GM19452 (cell line): ENCODE results near the gene EIF6.
A peak's percentile ranks its signal among the peaks of the same experiment; 100 is the strongest.

Source experiments
- ATAC-seq: cut with Tn5 transposase; IDR thresholded peaks from one replicate; pipeline ENCODE4 v1.9.1; 2021; ENCODE audit not compliant: unreplicated experiment

EIF6 gene

DNA sequence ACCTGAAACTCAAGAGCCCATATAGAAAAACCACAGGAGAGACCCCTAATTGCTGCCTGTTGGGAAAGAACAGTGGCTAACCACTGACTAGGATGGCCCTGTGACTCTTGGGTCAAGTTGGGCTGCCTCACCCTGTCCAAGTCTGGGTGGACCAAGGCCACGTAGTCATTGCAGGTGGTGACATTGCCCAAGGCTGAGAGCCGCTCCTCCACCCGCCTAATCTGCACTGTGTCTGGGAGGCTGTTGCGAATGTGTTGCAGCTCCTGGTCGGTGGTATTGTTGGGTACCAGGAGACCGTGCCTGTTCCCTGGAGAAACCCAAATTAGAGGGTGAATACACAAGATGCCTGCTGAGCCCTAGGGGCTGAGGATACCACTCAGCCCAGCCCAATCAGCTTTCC, 4.0 kb downstream of the EIF6 start:
- no peak for ATAC-seq

DNA sequence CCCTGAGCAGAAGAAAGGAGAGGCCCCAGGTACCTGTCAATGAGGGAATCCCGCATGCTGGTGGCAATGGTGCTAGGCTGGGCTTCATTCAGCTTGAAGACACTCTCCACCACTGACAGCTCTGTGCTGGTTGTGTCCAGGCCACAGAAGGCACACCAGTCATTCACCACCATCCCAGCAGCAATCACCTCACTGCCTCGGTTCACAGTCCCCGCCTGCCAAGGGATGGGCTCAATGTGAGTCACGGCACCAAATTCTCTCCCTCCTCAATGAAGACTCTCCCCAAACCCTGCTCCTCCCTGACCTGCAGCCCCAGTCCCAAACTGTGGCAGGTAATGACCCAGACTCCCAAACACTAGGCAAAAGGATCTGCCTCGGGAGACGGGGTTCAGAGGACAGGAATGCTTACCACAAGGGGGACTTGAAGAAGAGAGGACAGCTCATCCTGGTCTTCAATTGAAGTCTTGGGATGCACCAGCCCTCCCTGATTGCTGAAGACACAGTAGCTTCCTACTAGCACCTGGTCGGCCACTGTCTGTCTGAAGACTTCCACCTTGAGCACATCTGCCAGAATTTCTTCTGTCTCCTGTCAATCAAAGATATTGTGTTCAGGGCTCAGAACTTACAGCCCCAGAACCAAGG, 4.9 kb downstream of the EIF6 start:
- no peak for ATAC-seq

DNA sequence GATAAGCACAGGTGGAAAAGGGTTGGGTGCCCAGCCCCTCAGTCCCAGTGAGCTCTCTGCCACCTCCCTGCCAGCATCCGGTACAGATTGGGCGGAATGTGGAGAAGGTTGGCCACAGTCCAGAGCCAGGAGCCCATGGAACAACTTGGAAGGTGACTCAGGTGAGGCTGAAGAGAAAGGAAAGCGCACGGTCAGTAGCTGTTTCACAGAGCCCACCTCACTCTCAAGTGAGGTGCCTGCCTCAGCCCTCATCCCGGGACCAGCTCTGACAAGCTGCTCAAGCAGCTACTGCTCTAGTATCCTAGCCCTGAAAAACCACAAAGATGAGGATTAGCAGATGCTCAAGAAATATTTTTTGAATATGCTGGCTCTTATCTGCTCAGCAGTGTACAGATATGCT, 5.5 kb downstream of the EIF6 start:
- no peak for ATAC-seq

DNA sequence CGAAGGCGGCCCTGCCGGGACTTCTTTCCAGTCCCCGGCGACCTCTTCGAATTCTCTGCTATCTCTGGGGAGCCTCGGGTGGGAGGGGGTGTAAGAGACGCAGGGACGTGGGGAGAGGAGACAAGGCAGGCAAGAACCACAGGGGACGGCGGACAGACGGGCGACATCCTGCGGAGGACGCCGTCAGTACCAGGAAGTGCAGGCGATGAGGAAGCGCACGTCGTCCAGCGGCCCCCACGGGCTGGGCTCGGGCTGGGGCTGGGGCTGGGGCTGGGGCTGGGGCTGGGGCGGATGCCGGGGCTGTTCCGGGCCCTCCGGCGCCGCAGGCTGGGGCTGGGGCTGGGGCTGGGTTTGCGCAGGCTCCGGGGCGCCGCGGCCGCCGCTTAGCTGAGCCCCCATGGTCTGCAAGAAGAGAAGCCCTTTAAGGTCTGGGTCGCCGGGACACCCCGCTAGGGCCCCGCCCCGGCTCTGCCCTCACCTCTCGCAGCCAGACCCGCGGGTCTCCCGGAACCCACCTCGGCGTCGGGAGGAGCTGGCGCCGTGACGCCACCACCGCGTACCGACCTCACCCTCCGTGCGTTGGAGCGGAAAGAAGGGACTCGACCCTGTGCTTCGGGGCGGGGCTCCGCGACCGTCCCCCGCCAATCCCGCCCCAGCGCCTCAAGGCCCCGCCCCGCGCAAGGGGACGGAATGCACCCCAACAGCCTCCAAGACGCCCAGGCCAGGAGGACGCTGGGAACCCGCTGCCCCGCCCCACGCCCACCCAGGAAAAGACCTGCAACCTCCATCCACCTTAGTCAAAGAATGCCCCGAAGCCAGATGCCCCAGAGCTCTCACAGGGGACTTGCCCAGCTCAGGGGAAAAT, 6.8 kb downstream of the EIF6 start, which contains the start of gene MMP24OS:
MMP24OS (minus strand) TSS at position 592 of the 865 bp plus-strand sequence; CDS start at position 399, 193 bp downstream.
- peak; percentile 78 for ATAC-seq

GRCh38 chr20:35277127-35277526, 7.4 kb downstream of the EIF6 start:
- no peak for ATAC-seq

DNA sequence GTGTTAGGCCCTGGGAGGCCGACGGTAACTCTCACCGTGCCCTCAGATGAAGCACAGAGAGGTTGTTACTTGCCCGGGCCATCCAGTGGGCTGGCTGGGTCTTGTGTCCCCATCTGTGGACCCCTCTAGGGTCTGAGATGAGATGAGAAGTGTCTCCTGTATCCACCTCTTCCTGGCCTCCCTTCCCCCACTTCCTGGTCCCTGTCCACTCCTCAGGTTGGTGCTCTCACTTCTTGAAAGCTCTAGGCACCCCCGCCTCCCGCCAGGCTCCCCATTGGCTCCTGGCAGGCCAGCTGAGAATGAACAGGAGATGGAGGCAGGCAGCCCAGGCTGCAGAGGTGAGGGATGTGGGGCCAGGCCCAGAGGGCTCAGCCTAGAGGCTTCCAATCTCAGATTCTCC, 8.2 kb downstream of the EIF6 start:
- ATAC-seq: no peak

- ATAC-seq: no peak
Observed at GRCh38 chr20:35275741-35276251, 8.8 kb downstream of the EIF6 start.

- ATAC-seq: no peak
Observed at GRCh38 chr20:35274172-35275092, 10.1 kb downstream of the EIF6 start.

DNA sequence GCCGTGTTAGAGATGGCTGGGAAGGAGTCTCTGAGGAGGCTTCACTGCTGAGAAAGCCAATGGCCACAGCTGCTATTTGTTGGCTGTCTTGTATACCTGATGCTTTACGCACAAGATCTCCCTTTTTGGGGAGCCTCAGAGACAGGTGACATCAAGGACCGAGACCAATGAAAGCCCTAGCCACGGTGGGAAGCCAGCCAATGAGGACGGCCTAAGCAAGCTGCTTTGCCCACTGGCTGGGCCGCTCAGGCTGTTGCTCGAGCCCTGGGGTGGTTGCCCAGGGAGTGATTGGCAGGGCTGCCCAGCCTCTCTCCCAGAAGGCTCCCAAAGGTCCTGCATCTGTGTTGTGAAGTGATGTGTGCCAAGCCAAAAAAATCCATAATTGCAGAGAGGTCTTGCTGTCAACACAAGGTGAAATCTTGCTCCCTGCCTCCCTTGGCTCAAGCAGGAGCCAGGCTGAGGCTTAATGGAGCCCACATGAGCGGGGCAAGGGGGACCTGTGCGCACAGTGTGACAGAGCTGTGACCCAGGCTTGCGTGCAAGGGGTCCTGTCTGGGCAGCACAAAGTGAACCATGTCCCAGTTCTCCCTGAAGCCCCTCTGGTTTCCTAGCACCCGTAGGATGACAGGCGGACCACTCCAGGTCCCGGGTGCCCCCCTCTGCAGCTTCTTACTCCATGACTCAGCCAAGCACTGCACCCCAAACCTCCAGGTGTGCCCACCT, 11.0 kb downstream of the EIF6 start:
- no peak for ATAC-seq

GRCh38 chr20:35271904-35272303, 12.7 kb downstream of the EIF6 start:
- ATAC-seq: no peak

DNA sequence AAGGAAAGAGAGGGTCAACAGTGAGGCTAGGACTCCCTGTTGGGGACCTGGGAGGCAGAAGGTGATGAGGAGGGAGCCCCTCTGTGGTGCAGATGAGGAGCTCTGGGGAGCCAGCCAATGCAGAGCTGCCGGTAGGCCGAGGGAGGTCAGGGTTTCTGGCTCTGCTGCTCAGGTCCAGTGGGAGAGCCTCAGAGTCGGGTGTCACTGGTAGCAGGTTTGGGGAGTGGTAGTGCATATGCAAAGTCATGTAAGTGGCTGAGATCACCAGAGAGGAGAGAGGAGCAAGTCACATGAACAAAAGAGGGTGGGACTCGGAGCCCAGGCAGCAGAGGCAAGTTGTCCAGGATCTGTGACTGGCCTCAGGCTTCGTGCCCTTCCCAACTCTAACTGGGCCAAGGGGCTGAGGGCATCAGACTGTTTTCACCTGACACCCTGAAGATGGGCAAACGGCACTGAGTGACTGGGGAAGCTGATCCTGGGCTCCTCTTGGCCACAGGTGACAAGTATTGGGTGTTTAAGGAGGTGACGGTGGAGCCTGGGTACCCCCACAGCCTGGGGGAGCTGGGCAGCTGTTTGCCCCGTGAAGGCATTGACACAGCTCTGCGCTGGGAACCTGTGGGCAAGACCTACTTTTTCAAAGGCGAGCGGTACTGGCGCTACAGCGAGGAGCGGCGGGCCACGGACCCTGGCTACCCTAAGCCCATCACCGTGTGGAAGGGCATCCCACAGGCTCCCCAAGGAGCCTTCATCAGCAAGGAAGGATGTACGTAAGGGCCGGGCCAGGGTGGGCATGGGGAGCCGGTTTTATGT, 13.3 kb downstream of the EIF6 start:
- no peak for ATAC-seq

- ATAC-seq: no peak
Observed at GRCh38 chr20:35270021-35270902, 14.3 kb downstream of the EIF6 start.

DNA sequence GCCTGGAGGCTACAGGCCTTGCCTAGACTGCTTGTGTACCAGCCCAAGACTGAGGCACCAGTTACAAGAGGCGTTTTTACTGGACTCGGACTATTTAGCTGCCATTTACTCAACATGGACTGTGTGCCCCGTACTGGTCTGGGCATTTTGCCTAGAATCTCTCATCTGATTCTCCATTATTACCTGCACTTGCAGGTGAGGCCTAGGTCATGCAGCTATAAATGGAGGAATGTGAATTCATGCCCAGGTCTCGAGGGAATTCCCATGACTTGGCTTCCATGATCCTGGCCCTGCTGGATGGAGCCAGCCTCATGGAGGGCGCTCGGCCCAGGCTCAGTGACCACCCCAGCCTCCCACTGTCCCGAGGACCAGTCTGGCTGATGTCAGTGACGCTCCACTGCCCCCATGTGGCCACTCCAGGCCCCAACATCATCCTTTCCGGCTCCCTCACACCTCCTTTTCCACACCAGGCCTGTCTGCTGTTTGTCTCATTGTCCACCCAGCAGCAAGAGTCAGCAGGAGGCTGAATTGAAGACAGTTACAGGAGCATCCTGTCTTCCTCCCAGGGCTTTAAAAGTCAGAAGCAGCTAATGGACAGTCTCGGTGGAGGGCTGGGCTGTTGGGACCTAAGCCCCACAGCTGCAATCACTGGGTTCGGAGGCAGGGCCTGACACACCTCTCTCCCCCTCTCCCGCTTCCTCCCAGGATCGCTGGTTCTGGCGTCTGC, 15.4 kb downstream of the EIF6 start:
- no peak for ATAC-seq

GRCh38 chr20:35267092-35267491, 17.5 kb downstream of the EIF6 start:
- ATAC-seq: no peak

DNA sequence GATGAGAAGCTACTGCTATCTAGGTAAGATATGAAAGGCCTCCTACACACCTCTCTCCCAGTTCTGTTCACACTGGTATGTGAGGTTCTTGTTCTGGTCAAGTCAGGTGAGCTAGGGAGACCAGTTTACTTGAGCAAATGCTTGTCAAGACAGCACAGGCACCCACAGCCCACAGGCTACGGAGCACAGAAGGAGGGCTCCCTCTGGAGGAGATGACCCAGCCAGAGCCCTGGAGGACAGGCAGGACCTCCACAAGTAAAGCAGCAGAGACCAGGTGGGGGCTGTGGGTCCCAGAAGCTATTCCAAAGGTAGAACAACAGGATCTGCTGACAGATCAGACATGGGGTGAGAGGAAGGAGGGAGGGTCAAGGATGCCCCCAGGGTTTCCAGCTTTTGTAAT, 19.8 kb downstream of the EIF6 start:
- no peak for ATAC-seq

- ATAC-seq: no peak
Observed at GRCh38 chr20:35263532-35264341, 20.8 kb downstream of the EIF6 start.
